ENCODE measurements around the gene KRI1. TPM values are rescaled to one million over a fixed set of nuclear protein-coding genes. Genes with fewer than 3 reads are reported as not detected.

KRI1 gene
- total RNA-seq, 4 donors from 2014 or later: 22.9 to 27.9 (median 23.3) TPM

GRCh38 chr19:10555610-10555973, 10.2 kb downstream of the KRI1 start:
- H3K27ac ChIP-seq: no peak overlapping the region
- WGBS, 2 donors: 75 to 82% methylated on average over 7 of the region's 7 CpGs
- H3K4me1 ChIP-seq: peaks cover 0 to 5% (median 0%) of the 10 kb centered on the region in 4 donors
- no peak for DNase-seq (ENCODE audit: low spot score in 2 of 2)
- TF ChIP-seq EP300 (IDR thresholded peaks at IDR 0.05): no peak
- peaks cover 0 to 100% (median 45%) of the 10 kb centered on the region in 3 donors for H3K36me3 ChIP-seq
- H3K27me3 ChIP-seq: no peaks in the 10 kb centered on the region
- H3K4me3 ChIP-seq: no peak overlapping the region
- peaks cover 0 to 6% (median 0%) of the 10 kb centered on the region in 4 donors for H3K9me3 ChIP-seq

- Histone ChIP-seq H3K36me3 (peaks cover 0 to 100% (median 45%) of the 10 kb centered on the region in 3 donors), H3K27ac (no peak overlapping the region)
- no peak for TF ChIP-seq EP300 (IDR thresholded peaks at IDR 0.05)
- TF ChIP-seq CTCF (IDR thresholded peaks at IDR 0.05): no peak
- no peak for TF ChIP-seq POLR2A (IDR thresholded peaks at IDR 0.05)
These were observed 10.8 kb downstream of the KRI1 start for GRCh38 chr19:10554760-10555609.

GRCh38 chr19:10553943-10554381, 11.8 kb downstream of the KRI1 start:
- DNase-seq (ENCODE audit: low spot score in 2 of 2): no peak
- Histone ChIP-seq H3K4me3 (no peak overlapping the region), H3K27me3 (no peaks in the 10 kb centered on the region), H3K4me1 (peaks cover 0 to 5% (median 0%) of the 10 kb centered on the region in 4 donors), H3K27ac (no peak overlapping the region), H3K9me3 (peaks cover 0 to 6% (median 0%) of the 10 kb centered on the region in 4 donors), H3K36me3 (peaks cover 0 to 100% (median 41%) of the 10 kb centered on the region in 3 donors)
- TF ChIP-seq CTCF (IDR thresholded peaks at IDR 0.05) (no peak), POLR2A (IDR thresholded peaks at IDR 0.05) (no peak), EP300 (IDR thresholded peaks at IDR 0.05) (no peak)
- WGBS, 2 donors: 41 to 53% methylated on average over 6 to 7 of the region's 12 CpGs

More at GRCh38 chr19:10554760-10555609, 10.8 kb downstream of the KRI1 start:
- Histone ChIP-seq H3K9me3 (peaks cover 0 to 6% (median 0%) of the 10 kb centered on the region in 4 donors), H3K4me1 (peaks cover 0 to 5% (median 0%) of the 10 kb centered on the region in 4 donors), H3K4me3 (no peak overlapping the region), H3K27me3 (no peaks in the 10 kb centered on the region)
- 79 to 81% methylated on average over 27 to 30 of the region's 30 CpGs for WGBS, 2 donors
- no peak for DNase-seq (ENCODE audit: low spot score in 2 of 2)

- Histone ChIP-seq H3K27me3 (no peaks in the 10 kb centered on the region), H3K9me3 (peaks cover 0 to 6% (median 0%) of the 10 kb centered on the region in 4 donors), H3K4me1 (peaks cover 0 to 5% (median 0%) of the 10 kb centered on the region in 4 donors), H3K4me3 (no peak overlapping the region), H3K36me3 (peaks cover 0 to 100% (median 41%) of the 10 kb centered on the region in 3 donors), H3K27ac (no peak overlapping the region)
- TF ChIP-seq CTCF (IDR thresholded peaks at IDR 0.05): no peak
- WGBS, 2 donors: 70 to 79% methylated on average over 9 to 13 of the region's 13 CpGs
- DNase-seq (ENCODE audit: low spot score in 2 of 2): no peak
These were observed 12.6 kb downstream of the KRI1 start for GRCh38 chr19:10553087-10553667.

- no peaks in the 10 kb centered on the region for H3K27me3 ChIP-seq
- H3K9me3 ChIP-seq: peaks cover 0 to 6% (median 0%) of the 10 kb centered on the region in 4 donors
- TF ChIP-seq POLR2A (IDR thresholded peaks at IDR 0.05) (no peak), EP300 (IDR thresholded peaks at IDR 0.05) (no peak), CTCF (IDR thresholded peaks at IDR 0.05) (no peak)
- peaks cover 0 to 5% (median 0%) of the 10 kb centered on the region in 4 donors for H3K4me1 ChIP-seq
- H3K4me3 ChIP-seq: no peak overlapping the region
- WGBS, 2 donors: 70 to 71% methylated on average over 12 of the region's 12 CpGs
- DNase-seq (ENCODE audit: low spot score in 2 of 2): no peak
- no peak overlapping the region for H3K27ac ChIP-seq
- H3K36me3 ChIP-seq: peaks cover 0 to 98% (median 39%) of the 10 kb centered on the region in 3 donors
These were observed 13.2 kb downstream of the KRI1 start for GRCh38 chr19:10552510-10553053.
